ENCODE results near the gene IGSF23.

DNA sequence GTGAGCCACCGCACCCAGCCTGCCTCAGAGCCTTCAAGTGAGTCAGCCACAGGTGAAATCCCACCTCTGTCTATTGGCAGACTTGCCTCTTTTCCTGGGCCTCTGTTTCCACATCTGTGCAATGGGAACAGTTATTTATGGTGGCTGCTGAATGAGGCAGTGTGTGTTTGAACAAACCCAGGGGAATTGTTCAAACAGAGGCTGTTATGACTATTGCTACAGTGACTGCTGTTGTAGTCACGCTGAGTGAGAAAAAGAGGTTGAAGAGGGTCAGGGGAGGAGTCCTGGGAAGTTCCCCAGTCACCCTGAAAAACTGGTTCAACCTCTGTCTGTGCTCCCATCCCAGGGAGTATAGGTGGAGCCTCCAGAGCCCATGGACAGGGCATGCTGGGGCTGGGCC lies 58.0 kb downstream of the IGSF23 start, which contains the start of gene CEACAM19:
- TF ChIP-seq, protein P1, sequence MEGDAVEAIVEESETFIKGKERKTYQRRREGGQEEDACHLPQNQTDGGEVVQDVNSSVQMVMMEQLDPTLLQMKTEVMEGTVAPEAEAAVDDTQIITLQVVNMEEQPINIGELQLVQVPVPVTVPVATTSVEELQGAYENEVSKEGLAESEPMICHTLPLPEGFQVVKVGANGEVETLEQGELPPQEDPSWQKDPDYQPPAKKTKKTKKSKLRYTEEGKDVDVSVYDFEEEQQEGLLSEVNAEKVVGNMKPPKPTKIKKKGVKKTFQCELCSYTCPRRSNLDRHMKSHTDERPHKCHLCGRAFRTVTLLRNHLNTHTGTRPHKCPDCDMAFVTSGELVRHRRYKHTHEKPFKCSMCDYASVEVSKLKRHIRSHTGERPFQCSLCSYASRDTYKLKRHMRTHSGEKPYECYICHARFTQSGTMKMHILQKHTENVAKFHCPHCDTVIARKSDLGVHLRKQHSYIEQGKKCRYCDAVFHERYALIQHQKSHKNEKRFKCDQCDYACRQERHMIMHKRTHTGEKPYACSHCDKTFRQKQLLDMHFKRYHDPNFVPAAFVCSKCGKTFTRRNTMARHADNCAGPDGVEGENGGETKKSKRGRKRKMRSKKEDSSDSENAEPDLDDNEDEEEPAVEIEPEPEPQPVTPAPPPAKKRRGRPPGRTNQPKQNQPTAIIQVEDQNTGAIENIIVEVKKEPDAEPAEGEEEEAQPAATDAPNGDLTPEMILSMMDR (IDR thresholded peaks at IDR 0.05; ENCODE audit: low read length), result no peak
- no peak for TF ChIP-seq EZH2 (optimal IDR thresholded peaks at IDR 0.05; ENCODE audit: low read depth, low read length)
